Measurements from ENCODE around the gene CCDC90B.

Gene CCDC90B

GRCh38 chr11:83256602-83257340 lies 29.4 kb downstream of the CCDC90B start:
- TF ChIP-seq EGR1 (IDR thresholded peaks at IDR 0.05) (no peak), REST (IDR thresholded peaks at IDR 0.05; ENCODE audit: low read depth) (no peak), YY1 (IDR thresholded peaks at IDR 0.05; ENCODE audit: low read depth) (no peak), TCF12 (IDR thresholded peaks at IDR 0.05; ENCODE audit: low read depth) (no peak), USF1 (IDR thresholded peaks at IDR 0.05) (no peak), TEAD4 (IDR thresholded peaks at IDR 0.05) (no peak), RAD21 (IDR thresholded peaks at IDR 0.05; ENCODE audit: low read depth) (no peak), CREB1 (IDR thresholded peaks at IDR 0.05; ENCODE audit: low read depth) (no peak), NFIC (IDR thresholded peaks at IDR 0.05) (no peak), TAF1 (IDR thresholded peaks at IDR 0.05; ENCODE audit: low read depth) (no peak)

- no peak for TF ChIP-seq FOXM1 (IDR thresholded peaks at IDR 0.05; ENCODE audit: borderline replicate concordance, low read depth)
- TF ChIP-seq EP300 (IDR thresholded peaks at IDR 0.05; ENCODE audit: borderline replicate concordance) = no peak
- TF ChIP-seq CREB1 (IDR thresholded peaks at IDR 0.05; ENCODE audit: low read depth) = no peak
- no peak for TF ChIP-seq TEAD4 (IDR thresholded peaks at IDR 0.05)
- no peak for TF ChIP-seq NFIC (IDR thresholded peaks at IDR 0.05)
- no peak for TF ChIP-seq RAD21 (IDR thresholded peaks at IDR 0.05; ENCODE audit: low read depth)
- no peak for TF ChIP-seq ZBTB7A (IDR thresholded peaks at IDR 0.05; ENCODE audit: low read depth)
- TF ChIP-seq REST (IDR thresholded peaks at IDR 0.05; ENCODE audit: low read depth) = no peak
- TF ChIP-seq EGR1 (IDR thresholded peaks at IDR 0.05) = no peak
- no peak for TF ChIP-seq TCF12 (IDR thresholded peaks at IDR 0.05; ENCODE audit: low read depth)
- TF ChIP-seq TAF1 (IDR thresholded peaks at IDR 0.05; ENCODE audit: low read depth) = no peak
- no peak for TF ChIP-seq MAX (IDR thresholded peaks at IDR 0.05)
- no peak for TF ChIP-seq CEBPB (IDR thresholded peaks at IDR 0.05)
- TF ChIP-seq YY1 (IDR thresholded peaks at IDR 0.05; ENCODE audit: low read depth) = no peak
- no peak for TF ChIP-seq USF1 (IDR thresholded peaks at IDR 0.05)
These were observed 30.8 kb downstream of the CCDC90B start for GRCh38 chr11:83255366-83255765.

- TF ChIP-seq EP300 (IDR thresholded peaks at IDR 0.05; ENCODE audit: borderline replicate concordance) = no peak
- no peak for TF ChIP-seq FOXM1 (IDR thresholded peaks at IDR 0.05; ENCODE audit: borderline replicate concordance, low read depth)
- no peak for TF ChIP-seq EGR1 (IDR thresholded peaks at IDR 0.05)
- no peak for TF ChIP-seq NFIC (IDR thresholded peaks at IDR 0.05)
- TF ChIP-seq ZBTB7A (IDR thresholded peaks at IDR 0.05; ENCODE audit: low read depth) = no peak
- TF ChIP-seq TEAD4 (IDR thresholded peaks at IDR 0.05) = no peak
- no peak for TF ChIP-seq MAX (IDR thresholded peaks at IDR 0.05)
- no peak for TF ChIP-seq RAD21 (IDR thresholded peaks at IDR 0.05; ENCODE audit: low read depth)
- no peak for TF ChIP-seq YY1 (IDR thresholded peaks at IDR 0.05; ENCODE audit: low read depth)
- TF ChIP-seq USF1 (IDR thresholded peaks at IDR 0.05) = no peak
- TF ChIP-seq CREB1 (IDR thresholded peaks at IDR 0.05; ENCODE audit: low read depth) = no peak
- no peak for TF ChIP-seq REST (IDR thresholded peaks at IDR 0.05; ENCODE audit: low read depth)
- TF ChIP-seq TCF12 (IDR thresholded peaks at IDR 0.05; ENCODE audit: low read depth) = no peak
- TF ChIP-seq CEBPB (IDR thresholded peaks at IDR 0.05) = no peak
- no peak for TF ChIP-seq TAF1 (IDR thresholded peaks at IDR 0.05; ENCODE audit: low read depth)
These were observed 33.2 kb downstream of the CCDC90B start for GRCh38 chr11:83252941-83253340.

Data from Ishikawa (cell line).